ENCODE data around the gene SLC39A9.

DNA sequence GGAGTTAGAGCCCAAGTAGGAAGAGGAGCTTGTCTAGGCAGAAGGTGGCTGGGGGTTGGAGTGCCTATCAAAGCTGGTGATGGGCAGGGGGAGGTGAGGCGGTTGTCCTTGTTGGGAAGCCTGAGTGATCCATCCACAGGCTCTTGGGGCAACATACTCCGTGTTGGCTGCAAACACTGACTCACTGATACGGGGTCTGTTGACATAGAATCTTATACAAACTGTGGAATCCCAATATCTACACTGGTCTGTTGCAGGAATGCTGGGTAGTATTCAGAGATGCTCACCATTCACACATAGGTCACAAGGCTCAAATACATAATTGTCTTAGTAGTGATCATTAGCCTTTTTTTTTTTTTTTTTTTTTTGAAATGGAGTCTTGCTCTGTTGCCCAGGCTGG is 26.3 kb upstream of the SLC39A9 start:
- TF ChIP-seq ZBTB44 (tag by site-specific recombination; IDR thresholded peaks at IDR 0.05) (no peak), ZNF114 (tag by site-specific recombination; IDR thresholded peaks at IDR 0.05) (no peak), ZNF768 (tag by site-specific recombination; IDR thresholded peaks at IDR 0.05) (no peak)
- TF ChIP-seq, protein P1, sequence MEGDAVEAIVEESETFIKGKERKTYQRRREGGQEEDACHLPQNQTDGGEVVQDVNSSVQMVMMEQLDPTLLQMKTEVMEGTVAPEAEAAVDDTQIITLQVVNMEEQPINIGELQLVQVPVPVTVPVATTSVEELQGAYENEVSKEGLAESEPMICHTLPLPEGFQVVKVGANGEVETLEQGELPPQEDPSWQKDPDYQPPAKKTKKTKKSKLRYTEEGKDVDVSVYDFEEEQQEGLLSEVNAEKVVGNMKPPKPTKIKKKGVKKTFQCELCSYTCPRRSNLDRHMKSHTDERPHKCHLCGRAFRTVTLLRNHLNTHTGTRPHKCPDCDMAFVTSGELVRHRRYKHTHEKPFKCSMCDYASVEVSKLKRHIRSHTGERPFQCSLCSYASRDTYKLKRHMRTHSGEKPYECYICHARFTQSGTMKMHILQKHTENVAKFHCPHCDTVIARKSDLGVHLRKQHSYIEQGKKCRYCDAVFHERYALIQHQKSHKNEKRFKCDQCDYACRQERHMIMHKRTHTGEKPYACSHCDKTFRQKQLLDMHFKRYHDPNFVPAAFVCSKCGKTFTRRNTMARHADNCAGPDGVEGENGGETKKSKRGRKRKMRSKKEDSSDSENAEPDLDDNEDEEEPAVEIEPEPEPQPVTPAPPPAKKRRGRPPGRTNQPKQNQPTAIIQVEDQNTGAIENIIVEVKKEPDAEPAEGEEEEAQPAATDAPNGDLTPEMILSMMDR (tag by site-specific recombination; IDR thresholded peaks at IDR 0.05), result no peak
- TF ChIP-seq, protein P2, sequence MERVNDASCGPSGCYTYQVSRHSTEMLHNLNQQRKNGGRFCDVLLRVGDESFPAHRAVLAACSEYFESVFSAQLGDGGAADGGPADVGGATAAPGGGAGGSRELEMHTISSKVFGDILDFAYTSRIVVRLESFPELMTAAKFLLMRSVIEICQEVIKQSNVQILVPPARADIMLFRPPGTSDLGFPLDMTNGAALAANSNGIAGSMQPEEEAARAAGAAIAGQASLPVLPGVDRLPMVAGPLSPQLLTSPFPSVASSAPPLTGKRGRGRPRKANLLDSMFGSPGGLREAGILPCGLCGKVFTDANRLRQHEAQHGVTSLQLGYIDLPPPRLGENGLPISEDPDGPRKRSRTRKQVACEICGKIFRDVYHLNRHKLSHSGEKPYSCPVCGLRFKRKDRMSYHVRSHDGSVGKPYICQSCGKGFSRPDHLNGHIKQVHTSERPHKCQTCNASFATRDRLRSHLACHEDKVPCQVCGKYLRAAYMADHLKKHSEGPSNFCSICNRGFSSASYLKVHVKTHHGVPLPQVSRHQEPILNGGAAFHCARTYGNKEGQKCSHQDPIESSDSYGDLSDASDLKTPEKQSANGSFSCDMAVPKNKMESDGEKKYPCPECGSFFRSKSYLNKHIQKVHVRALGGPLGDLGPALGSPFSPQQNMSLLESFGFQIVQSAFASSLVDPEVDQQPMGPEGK (tag by site-specific recombination; IDR thresholded peaks at IDR 0.05), result no peak

Data from HEK293 (cell line).